Upper lobe of left lung (tissue), 4 donors: ENCODE measurements around the gene AATF.

Experiments used
- CTCF ChIP-seq, 6 experiments: fragments of 450-650 bp in 4 of 6; fragments of 200-600 bp in 2 of 6; sonication (generic) in 2 of 6; IDR thresholded peaks; one replicate each; pipeline ENCODE4 v1.5.1; 2016 to 2019; ENCODE audit warnings: antibody characterized with exemption in 6 of 6
- POLR2A ChIP-seq, 4 donors: fragments of 450-650 bp; IDR thresholded peaks; one replicate each; pipeline ENCODE4 v1.5.1; 2016 to 2017; ENCODE audit warnings: antibody characterized with exemption in 4 of 4, mild to moderate bottlenecking in 2 of 4

DNA sequence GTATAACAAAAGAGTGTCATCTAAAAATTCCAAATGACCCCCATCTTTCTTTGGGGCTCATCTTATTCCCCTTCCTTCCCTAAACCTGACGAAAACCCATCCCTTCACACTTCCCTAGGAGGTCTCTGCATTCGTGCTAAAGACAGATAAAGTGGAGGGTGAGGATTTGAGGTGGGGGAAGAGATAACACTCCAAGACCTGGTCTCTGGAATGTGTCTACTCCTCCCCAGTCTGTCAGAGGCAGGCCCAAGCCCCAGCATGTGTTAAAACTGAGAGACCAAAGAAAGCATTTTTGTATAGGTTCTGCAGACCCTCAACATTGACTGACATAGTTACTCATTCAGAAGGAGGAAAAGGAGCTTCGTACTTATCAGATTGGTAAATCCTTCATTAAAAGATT, 22.5 kb upstream of the AATF start:
- TF ChIP-seq POLR2A (IDR thresholded peaks at IDR 0.05) (no peak), CTCF (IDR thresholded peaks at IDR 0.05) (no peak)
